GM12874 (cell line): ENCODE results near the gene GTF2A1.
A peak's percentile ranks its signal among the peaks of the same experiment; 100 is the strongest.

Experiments
- TF ChIP-seq, protein P1 (sequence below): IDR thresholded peaks from 2 replicates; pipeline ENCODE4 v1.5.1; 2011; ENCODE audit warnings: low read depth, mild to moderate bottlenecking, control low read depth, low read length, moderate library complexity; ENCODE audit not compliant: insufficient read depth

GTF2A1 gene

DNA sequence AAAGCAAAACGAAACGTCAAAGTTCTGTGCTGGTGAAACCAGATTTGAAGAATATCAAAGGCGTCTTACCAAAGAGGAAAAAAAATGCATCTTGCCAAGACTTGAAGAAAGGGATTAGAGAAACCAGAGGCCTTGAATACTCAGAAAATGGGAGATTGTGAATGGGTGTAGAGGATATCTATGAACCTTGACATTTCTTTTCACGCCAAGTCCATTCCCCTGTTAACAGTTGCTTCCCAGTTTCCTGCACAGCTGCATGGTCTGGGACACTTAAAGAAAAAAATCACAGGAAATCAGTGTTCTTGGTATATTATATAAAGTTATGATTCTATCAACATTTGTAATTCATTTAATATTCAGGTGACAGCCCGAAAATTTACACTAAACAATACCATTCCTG is 1.4 kb upstream of the GTF2A1 start:
- TF ChIP-seq, protein P1, sequence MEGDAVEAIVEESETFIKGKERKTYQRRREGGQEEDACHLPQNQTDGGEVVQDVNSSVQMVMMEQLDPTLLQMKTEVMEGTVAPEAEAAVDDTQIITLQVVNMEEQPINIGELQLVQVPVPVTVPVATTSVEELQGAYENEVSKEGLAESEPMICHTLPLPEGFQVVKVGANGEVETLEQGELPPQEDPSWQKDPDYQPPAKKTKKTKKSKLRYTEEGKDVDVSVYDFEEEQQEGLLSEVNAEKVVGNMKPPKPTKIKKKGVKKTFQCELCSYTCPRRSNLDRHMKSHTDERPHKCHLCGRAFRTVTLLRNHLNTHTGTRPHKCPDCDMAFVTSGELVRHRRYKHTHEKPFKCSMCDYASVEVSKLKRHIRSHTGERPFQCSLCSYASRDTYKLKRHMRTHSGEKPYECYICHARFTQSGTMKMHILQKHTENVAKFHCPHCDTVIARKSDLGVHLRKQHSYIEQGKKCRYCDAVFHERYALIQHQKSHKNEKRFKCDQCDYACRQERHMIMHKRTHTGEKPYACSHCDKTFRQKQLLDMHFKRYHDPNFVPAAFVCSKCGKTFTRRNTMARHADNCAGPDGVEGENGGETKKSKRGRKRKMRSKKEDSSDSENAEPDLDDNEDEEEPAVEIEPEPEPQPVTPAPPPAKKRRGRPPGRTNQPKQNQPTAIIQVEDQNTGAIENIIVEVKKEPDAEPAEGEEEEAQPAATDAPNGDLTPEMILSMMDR: no peak

DNA sequence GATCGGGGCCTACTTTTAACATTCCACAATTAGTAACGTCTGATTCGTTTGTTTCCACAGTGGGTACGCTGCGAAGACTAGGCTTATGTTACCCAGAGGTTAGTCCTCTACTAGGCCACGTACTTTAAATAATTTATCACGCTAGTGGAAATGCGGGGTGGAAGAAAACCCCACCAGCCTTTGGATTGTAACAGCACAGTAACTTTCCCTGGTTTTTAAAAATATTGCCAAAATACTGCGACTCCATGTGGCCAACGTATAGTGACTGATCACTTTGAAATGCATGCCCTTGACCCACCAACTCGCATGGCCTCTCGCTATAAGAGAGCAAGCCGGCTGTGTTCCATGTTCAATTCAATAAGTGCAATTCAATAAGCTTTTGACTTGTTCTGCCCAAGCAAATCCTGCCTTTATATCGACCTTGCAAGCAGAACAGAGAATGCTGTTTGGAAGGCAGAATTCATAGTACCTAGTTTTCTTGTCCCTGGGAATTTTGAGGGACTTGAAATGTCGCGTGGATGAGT is 882 bp upstream of the GTF2A1 start:
- TF ChIP-seq, protein P1: no peak

DNA sequence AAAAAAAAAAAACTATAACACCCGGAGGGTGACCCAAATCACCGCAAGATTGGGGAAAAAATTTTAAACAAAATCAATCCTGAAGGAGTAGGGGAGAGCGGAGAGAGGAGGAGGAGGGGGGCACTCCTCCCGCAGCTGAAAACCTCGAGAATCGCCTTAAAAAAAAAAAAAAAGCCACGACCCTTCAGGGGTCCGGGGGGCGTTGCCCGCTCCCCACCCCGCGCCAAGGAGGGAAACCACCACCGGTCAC is 254 bp downstream of the GTF2A1 start:
- TF ChIP-seq, protein P1: no peak

DNA sequence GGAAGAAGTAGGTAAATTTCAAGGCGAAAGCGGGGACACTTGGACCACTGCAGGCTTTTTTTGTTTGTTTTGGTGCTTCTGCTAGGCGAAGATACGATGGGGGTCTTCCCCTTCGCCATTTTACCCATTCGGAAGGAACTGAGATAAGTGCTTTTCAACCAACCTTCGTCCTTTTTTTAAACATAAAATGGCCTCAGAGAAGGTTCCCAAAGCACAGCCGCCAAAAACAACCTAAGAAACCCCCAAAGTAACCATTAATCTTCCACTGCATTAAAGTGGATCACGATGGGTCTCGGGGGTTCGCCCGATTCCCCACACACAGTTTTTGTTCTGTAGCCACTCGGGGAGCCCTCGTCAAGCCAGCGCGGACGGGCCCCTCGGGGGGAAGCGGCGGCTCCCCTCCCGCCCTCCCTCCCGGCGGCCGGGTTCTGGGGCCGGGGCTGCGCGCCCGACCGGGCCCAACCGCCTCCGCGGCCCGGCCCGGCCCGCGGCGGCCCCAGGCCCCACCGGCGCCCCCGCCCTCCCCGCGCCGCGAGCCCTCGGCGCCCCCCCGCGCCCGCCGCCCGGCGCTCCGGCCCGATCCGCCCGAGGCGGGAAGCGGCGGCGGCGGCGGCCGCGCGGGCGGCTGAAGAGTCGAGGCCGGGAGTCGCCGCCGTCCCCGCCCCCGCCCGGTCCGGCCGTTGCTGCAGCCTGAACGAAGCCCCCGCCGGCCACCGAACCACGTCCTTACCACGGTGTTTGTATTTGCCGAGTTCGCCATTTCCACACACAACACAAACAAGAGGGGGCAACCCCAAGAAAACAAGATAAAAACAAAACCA is 790 bp downstream of the GTF2A1 start:
- TF ChIP-seq, protein P1: no peak

DNA sequence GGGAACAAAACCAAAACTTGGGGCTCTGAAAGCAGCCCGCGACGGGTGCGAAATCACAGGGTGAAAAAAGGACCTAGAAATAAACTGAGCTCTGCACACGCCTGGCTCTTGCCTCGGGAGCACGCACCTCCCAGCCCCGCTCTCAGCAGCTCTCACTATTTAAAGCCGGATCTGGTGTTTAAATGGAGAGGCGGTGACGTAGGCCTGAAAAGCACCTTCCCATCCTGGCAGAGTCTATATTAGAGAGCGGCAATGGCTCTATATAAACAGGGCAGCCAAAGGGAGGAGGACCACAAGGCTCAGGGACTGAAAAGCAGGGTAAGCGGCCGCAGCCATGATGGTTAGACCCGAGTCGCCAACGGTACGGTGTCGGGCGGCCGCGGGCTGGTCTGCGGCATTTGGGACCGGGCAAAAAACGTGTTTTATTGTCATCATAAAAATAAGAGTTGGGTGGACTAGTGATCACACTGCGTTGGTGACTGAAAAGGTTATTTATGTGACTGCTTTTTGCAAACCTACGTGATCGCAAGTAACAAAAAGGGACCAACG is 1.5 kb downstream of the GTF2A1 start:
- TF ChIP-seq, protein P1: no peak

DNA sequence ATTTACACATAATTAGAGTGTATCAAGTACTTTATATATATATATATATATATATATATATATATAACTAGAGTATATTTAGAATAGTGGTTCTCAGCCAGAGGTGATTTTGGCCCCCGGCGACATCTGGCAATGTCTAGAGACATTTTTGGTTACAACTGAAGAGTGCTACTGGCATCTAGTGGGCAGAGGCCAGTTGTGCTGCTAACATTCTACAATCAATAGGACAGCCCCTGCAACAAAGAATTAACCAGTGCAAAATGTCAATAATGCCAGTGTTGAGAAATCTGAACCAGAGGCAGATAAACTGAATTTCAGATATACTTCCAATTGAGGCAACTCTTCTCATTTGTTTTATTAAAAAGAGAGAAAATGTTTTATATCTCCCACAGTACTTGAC is 8.9 kb downstream of the GTF2A1 start:
- TF ChIP-seq, protein P1: peak; percentile 54; the same call in 1 of the 2 replicates

DNA sequence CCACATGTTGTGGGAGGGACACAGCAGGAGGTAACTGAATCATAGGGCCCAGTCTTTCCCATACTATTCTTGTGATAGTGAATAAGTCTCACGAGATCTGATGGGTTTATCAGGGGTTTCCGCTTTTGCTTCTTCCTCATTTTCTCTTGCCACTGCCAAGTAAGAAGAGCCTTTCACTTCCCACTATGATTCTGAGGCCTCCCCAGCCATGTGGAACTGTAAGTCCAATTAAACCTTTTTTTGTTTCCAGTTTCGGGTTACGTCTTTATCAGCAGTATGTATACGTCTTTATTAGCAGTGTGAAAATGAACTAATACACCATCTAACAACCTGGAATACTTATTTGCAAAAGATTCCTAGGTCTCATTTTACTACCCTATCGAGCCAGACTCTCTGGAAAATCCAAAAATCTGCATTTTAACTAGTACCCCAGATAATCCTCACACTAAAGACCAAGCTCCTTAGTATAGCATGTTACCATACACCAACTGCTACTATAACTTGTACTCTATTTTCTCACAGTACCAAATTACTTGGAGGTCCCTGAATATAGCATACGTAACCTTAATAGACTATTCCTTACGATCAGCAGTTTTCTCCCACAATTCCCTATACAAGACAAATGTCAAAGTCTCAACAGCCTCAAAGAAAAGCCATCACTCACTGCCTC is 11.5 kb downstream of the GTF2A1 start:
- TF ChIP-seq, protein P1: no peak
